CD14-positive monocyte (primary cell): Measurements from ENCODE around the gene EID2. TPM values are rescaled to one million over a fixed set of nuclear protein-coding genes. Genes with fewer than 3 reads are reported as not detected.

Source experiments
- DNase-seq, 3 donors: peaks; one replicate each; pipeline ENCODE4 v3.0.0-alpha.2; 2011 to 2022
- H2AFZ ChIP-seq: 2 replicates; pipeline ENCODE4 v1.6.0; 2012; ENCODE audit warnings: mild to moderate bottlenecking, low read depth, low read length, inconsistent platforms; ENCODE audit not compliant: insufficient read depth, poor library complexity, severe bottlenecking
- H3K27ac ChIP-seq, 2 donors: 1 replicate in 1 of 2; 2 replicates in 1 of 2; pipeline ENCODE4 v1.5.1; 2012 to 2013; ENCODE audit warnings: low read length in 2 of 2, control low read depth in 1 of 2, inconsistent platforms in 1 of 2, low read depth in 1 of 2, mild to moderate bottlenecking in 1 of 2
- H3K27me3 ChIP-seq, 2 donors: one replicate each; pipeline versions ENCODE4 v1.6.0 to v1.6.1; 2011 to 2013; ENCODE audit warnings: low read length in 2 of 2; ENCODE audit not compliant: control insufficient read depth in 2 of 2, insufficient read depth in 2 of 2
- H3K36me3 ChIP-seq, 2 donors: replicated peaks in 1 of 2; 1 replicate in 1 of 2; 2 replicates in 1 of 2; pipeline versions ENCODE4 v1.5.1 to v1.6.1; 2012 to 2013; ENCODE audit warnings: low read length in 2 of 2, control low read depth in 1 of 2, inconsistent platforms in 1 of 2, mild to moderate bottlenecking in 1 of 2; ENCODE audit not compliant: insufficient read depth in 2 of 2, control insufficient read depth in 1 of 2
- H3K4me1 ChIP-seq, 2 donors: 1 replicate in 1 of 2; 2 replicates in 1 of 2; pipeline versions ENCODE4 v1.5.1 to v1.6.1; 2012 to 2013; ENCODE audit warnings: low read length in 2 of 2, control low read depth in 1 of 2, inconsistent platforms in 1 of 2, mild to moderate bottlenecking in 1 of 2, moderate library complexity in 1 of 2; ENCODE audit not compliant: insufficient read depth in 2 of 2, control insufficient read depth in 1 of 2
- H3K4me2 ChIP-seq: replicated peaks from 2 replicates; pipeline ENCODE3; 2012; ENCODE audit warnings: low read length, moderate library complexity, mild to moderate bottlenecking; ENCODE audit not compliant: poor library complexity, severe bottlenecking; ENCODE audit errors: extremely low read depth
- H3K4me3 ChIP-seq, 3 experiments: fragments of 200-600 bp in 1 of 3; sonication (generic) in 1 of 3; replicated peaks in 1 of 3; 1 replicate in 2 of 3; 2 replicates in 1 of 3; pipeline ENCODE4 v1.5.1; 2011 to 2013; ENCODE audit warnings: low read length in 3 of 3, mild to moderate bottlenecking in 3 of 3, control low read depth in 2 of 3, low read depth in 2 of 3, inconsistent platforms in 1 of 3, moderate library complexity in 1 of 3
- H3K79me2 ChIP-seq: 2 replicates; pipeline ENCODE4 v1.6.0; 2012; ENCODE audit warnings: mild to moderate bottlenecking, control low read depth, inconsistent platforms, low read length, moderate library complexity; ENCODE audit not compliant: insufficient read depth
- H3K9ac ChIP-seq: 2 replicates; pipeline ENCODE4 v1.6.0; 2017; ENCODE audit warnings: low read length, mild to moderate bottlenecking; ENCODE audit not compliant: insufficient read depth, poor library complexity, severe bottlenecking
- H3K9me3 ChIP-seq, 2 donors: replicated peaks in 1 of 2; 1 replicate in 1 of 2; 2 replicates in 1 of 2; pipeline versions ENCODE4 v1.5.1 to v1.6.1; 2012 to 2013; ENCODE audit warnings: low read length in 2 of 2, control low read depth in 1 of 2; ENCODE audit not compliant: control insufficient read depth in 1 of 2, insufficient read depth in 1 of 2
- H4K20me1 ChIP-seq: 2 replicates; pipeline ENCODE4 v1.6.0; 2012; ENCODE audit warnings: mild to moderate bottlenecking, low read length, control low read depth, moderate library complexity; ENCODE audit not compliant: insufficient read depth
- H3K27ac Mint-ChIP-seq, 7 donors: one replicate each; pipeline ENCODE4 v1.8.0; 2020; ENCODE audit warnings: mild to moderate bottlenecking in 7 of 7, mixed read lengths in 7 of 7, moderate library complexity in 6 of 7, inconsistent platforms in 2 of 7
- H3K27me3 Mint-ChIP-seq, 3 donors: one replicate each; pipeline ENCODE4 v1.8.0; 2021 to 2022; ENCODE audit warnings: low read depth in 3 of 3, mild to moderate bottlenecking in 3 of 3, mixed read lengths in 3 of 3, moderate library complexity in 3 of 3, inconsistent platforms in 1 of 3
- H3K36me3 Mint-ChIP-seq, 2 donors: one replicate each; pipeline ENCODE4 v1.8.0; 2020; ENCODE audit warnings: mixed read lengths in 2 of 2, inconsistent platforms in 1 of 2, mild to moderate bottlenecking in 1 of 2
- H3K4me1 Mint-ChIP-seq: one replicate; pipeline ENCODE4 v1.8.0; 2020; ENCODE audit warnings: mild to moderate bottlenecking, mixed read lengths
- H3K4me3 Mint-ChIP-seq, 2 donors: one replicate each; pipeline ENCODE4 v1.8.0; 2020; ENCODE audit warnings: mild to moderate bottlenecking in 2 of 2, mixed read lengths in 2 of 2, moderate library complexity in 1 of 2
- H3K9me3 Mint-ChIP-seq, 7 donors: one replicate each; pipeline ENCODE4 v1.8.0; 2020 to 2022; ENCODE audit warnings: mixed read lengths in 7 of 7, mild to moderate bottlenecking in 6 of 7, moderate library complexity in 6 of 7, inconsistent platforms in 2 of 7
- WGBS: methylation state at CpG from one replicate; pipeline ENCODE4 v1.1.5; 2013; ENCODE audit warnings: missing lambda C conversion rate; ENCODE audit not compliant: insufficient coverage; 5-methylcytosine and 5-hydroxymethylcytosine counted together
- intact Hi-C, 2 donors: fragments of 100-400 bp; cut with micrococcal nuclease; formaldehyde crosslinking; loops; one replicate each; pipeline versions ENCODE4 v1.15.0 to v1.15.1; 2023
- polyA plus RNA-seq, 3 donors: library from polyadenylated mRNA; depleted of rRNA in 1 of 3; unstranded in 2 of 3; stranded (reverse) in 1 of 3; fragments of 300-500 nt in 2 of 3; fragments of >200 nt in 1 of 3; fragmentation: Illumina TruSeq in 2 of 3; gene quantifications; 1 replicate in 2 of 3; 2 replicates in 1 of 3; pipeline ENCODE4 v1.2.3, GENCODE V29; 2012 to 2021
- TF ChIP-seq, protein P1 (sequence below): fragments of 200-600 bp; IDR thresholded peaks from one replicate; pipeline ENCODE4 v1.8.0; 2022; ENCODE audit warnings: antibody characterized with exemption, mild to moderate bottlenecking

EID2 gene
- polyA plus RNA-seq, 3 donors: 5.8 to 20.4 (median 12.5) TPM

DNA sequence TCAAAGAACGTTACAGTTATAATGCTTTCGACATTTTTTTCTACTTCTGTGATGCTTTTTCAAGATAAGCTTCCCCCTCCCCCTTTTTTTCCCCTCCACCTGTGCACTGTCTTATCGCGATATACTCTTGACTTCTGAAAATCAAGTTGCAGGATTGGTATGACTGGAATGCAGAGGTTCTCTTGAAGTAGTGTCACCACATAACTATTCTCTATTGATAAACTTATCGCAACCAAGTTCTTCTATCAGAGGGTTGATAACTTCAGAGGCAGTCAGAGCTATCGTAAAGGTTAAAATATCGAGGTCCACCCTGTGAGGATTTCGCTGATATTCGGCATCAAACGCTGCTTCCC is 820 bp downstream of the EID2 start:
- Histone ChIP-seq H4K20me1 (no peaks in the 10 kb centered on the region), H3K36me3 (no peaks in the 10 kb centered on the region), H3K79me2 (peaks cover 21% of the 10 kb centered on the region), H3K27ac (peak overlapping the region in 1 of 2 donors; percentile 61), H3K9me3 (no peaks in the 10 kb centered on the region), H3K4me1 (peaks cover 12 to 18% of the 10 kb centered on the region in 2 donors), H3K27me3 (no peaks in the 10 kb centered on the region), H3K4me3 (peak overlapping the region; percentile 72 to 90 (median 79)), H3K4me2 (peak overlapping the region; percentile 91), H3K9ac (peak overlapping the region; percentile 80), H2AFZ (peak overlapping the region; percentile 92)
- intact Hi-C loops: loop anchor here (5.0 to 10.0 kb wide), 3 partner anchors 92 to 144 kb away; partner anchors contain the start of genes SUPT5H (in 2 of the 2), MED29 (in 1 of the 2) and PAF1 (in 1 of the 2)
- TF ChIP-seq, protein P1, sequence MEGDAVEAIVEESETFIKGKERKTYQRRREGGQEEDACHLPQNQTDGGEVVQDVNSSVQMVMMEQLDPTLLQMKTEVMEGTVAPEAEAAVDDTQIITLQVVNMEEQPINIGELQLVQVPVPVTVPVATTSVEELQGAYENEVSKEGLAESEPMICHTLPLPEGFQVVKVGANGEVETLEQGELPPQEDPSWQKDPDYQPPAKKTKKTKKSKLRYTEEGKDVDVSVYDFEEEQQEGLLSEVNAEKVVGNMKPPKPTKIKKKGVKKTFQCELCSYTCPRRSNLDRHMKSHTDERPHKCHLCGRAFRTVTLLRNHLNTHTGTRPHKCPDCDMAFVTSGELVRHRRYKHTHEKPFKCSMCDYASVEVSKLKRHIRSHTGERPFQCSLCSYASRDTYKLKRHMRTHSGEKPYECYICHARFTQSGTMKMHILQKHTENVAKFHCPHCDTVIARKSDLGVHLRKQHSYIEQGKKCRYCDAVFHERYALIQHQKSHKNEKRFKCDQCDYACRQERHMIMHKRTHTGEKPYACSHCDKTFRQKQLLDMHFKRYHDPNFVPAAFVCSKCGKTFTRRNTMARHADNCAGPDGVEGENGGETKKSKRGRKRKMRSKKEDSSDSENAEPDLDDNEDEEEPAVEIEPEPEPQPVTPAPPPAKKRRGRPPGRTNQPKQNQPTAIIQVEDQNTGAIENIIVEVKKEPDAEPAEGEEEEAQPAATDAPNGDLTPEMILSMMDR: no peak
- DNase-seq: no peak
- peak overlapping the region in 6 of 7 donors; percentile 2 to 89 (median 74) for H3K27ac Mint-ChIP-seq
- peaks cover 25% of the 10 kb centered on the region for H3K4me1 Mint-ChIP-seq
- peaks cover 0 to 3% (median 0%) of the 10 kb centered on the region in 7 donors for H3K9me3 Mint-ChIP-seq
- peaks cover 0 to 10% (median 2%) of the 10 kb centered on the region in 3 donors for H3K27me3 Mint-ChIP-seq
- 3% methylated on average over 6 of the region's 10 CpGs for WGBS
- peaks cover 3 to 5% of the 10 kb centered on the region in 2 donors for H3K36me3 Mint-ChIP-seq
- peak overlapping the region; percentile 78 to 96 for H3K4me3 Mint-ChIP-seq

- H3K9ac ChIP-seq: no peak overlapping the region
- Mint-ChIP-seq H3K36me3 (peaks cover 3 to 5% of the 10 kb centered on the region in 2 donors), H3K4me3 (no peak overlapping the region), H3K4me1 (peaks cover 19% of the 10 kb centered on the region), H3K9me3 (peaks cover 0 to 2% (median 0%) of the 10 kb centered on the region in 7 donors), H3K27ac (no peak overlapping the region), H3K27me3 (peaks cover 0 to 2% (median 0%) of the 10 kb centered on the region in 3 donors)
- H3K4me2 ChIP-seq: no peak overlapping the region
- H3K4me3 ChIP-seq: no peak overlapping the region
- peaks cover 30% of the 10 kb centered on the region for H3K79me2 ChIP-seq
- no peak overlapping the region for H3K27ac ChIP-seq
- intact Hi-C loops: loop anchor here (5.0 to 10.0 kb wide), 7 partner anchors 51 to 191 kb away; partner anchors contain the start of genes MED29 (in 2 of the 2), PAF1 (in 2 of the 2), RPS16 (in 1 of the 2) and SAMD4B (in 1 of the 2)
- peaks cover 9 to 17% of the 10 kb centered on the region in 2 donors for H3K4me1 ChIP-seq
- H3K27me3 ChIP-seq: no peaks in the 10 kb centered on the region
- H3K36me3 ChIP-seq: no peaks in the 10 kb centered on the region
- WGBS: 91% methylated on average over 3 of the region's 3 CpGs
- H2AFZ ChIP-seq: no peak overlapping the region
- H3K9me3 ChIP-seq: no peaks in the 10 kb centered on the region
- TF ChIP-seq, protein P1: no peak
- no peaks in the 10 kb centered on the region for H4K20me1 ChIP-seq
- DNase-seq: no peak
Observed at GRCh38 chr19:39533791-39534190, 6.2 kb downstream of the EID2 start.
